ENCODE data around the gene TACC2.

The TACC2 gene

DNA sequence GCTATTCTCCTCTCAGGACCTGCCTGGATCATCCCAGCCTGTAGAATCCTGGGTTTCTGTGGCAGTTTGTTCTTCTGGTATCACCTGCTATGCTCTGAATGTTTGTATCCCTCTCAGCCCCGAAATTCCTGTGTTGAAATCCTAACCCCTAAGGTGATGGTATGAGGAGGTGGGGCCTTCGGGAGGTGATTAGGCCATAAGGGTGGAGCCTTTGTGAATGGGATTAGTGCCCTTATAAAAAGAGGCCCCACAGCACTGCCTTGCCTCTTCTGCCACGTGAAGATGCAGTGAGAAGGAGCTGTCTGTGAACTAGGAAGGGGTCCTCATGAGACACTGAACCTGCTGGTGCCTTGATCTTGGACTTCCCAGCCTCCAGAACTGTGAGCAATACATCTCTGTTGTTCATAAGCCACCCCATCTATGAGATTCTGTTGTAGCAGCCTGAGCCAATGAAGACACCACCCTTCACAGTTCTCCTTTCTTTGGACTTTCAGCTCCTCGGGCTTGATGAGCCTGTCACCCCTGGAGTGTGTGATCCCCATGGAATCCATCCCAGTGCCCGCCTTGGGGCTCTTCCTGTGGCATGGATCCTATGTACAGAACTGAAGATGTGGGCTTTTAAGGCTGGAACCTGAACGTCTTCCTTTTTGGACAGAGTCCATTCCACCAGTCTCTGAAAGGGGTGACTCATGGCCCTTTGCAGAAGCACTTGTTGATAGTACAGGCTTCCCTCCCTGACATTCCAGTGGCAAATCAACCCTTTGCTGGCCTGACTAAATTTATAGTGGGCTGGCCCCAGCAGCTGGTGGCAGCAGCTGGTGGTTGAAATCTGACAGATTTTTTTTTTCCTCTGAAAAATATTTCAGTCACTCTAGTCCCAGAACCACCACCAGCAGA lies 138.0 kb downstream of the TACC2 start:
- no peak for DNase-seq

DNA sequence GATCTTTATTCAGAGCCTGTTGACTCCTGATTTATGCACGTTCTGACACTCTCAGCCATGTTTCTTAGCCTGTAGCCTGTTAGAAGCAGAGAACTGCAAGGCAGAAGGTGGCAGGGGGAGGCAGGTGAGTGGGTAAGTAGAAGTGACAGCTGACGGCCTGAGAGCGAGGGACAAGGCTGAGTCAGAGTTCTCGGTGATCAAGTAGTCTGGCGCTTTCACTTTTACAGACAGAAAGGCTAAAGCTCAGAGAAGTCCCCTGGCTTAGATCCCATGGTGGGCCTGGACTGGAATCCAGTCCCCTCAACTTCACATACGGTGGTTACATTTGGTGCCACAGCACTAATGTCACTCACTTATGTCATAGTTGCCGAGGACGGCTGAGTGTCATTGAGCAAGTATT lies 139.0 kb downstream of the TACC2 start:
- DNase-seq = no peak

- DNase-seq = no peak
Observed at GRCh38 chr10:122128357-122128756, 139.4 kb downstream of the TACC2 start.

- DNase-seq = no peak
Observed at GRCh38 chr10:122130474-122131110, 141.6 kb downstream of the TACC2 start.

GRCh38 chr10:122132331-122132755 lies 143.4 kb downstream of the TACC2 start:
- DNase-seq = no peak

GRCh38 chr10:122132882-122133565 lies 144.1 kb downstream of the TACC2 start:
- DNase-seq = no peak

- no peak for DNase-seq
Observed at GRCh38 chr10:122135251-122136025, 146.5 kb downstream of the TACC2 start.

- DNase-seq = no peak
Observed at GRCh38 chr10:122138831-122139625, 150.1 kb downstream of the TACC2 start.

DNA sequence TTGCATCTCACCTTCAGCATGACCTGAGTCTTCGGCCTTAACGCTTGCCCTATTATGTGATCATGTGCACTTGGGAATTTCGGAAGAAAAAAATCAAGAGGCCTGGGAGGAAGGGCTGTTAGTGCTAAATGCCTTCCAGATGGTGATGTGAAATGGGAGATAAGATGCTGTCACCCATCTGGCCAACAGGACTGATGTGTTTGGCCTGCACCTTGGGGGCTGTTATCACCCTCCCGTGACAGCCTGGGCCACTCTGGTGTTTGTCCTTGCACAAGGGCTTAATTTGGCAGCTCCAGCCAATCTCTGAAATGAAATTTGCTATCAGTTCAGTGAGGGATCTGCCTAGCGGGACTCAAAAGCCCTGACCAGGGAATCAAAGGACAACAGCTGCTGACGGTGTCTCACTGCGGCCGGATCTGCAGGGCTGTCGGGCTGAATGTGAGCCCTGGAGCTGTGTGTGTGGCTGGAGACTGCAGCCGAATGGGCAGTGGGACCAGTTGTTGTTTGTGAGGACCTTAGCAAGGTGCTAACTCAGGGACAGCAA lies 150.7 kb downstream of the TACC2 start:
- no peak for DNase-seq

- no peak for DNase-seq
Observed at GRCh38 chr10:122140461-122140902, 151.5 kb downstream of the TACC2 start.

DNA sequence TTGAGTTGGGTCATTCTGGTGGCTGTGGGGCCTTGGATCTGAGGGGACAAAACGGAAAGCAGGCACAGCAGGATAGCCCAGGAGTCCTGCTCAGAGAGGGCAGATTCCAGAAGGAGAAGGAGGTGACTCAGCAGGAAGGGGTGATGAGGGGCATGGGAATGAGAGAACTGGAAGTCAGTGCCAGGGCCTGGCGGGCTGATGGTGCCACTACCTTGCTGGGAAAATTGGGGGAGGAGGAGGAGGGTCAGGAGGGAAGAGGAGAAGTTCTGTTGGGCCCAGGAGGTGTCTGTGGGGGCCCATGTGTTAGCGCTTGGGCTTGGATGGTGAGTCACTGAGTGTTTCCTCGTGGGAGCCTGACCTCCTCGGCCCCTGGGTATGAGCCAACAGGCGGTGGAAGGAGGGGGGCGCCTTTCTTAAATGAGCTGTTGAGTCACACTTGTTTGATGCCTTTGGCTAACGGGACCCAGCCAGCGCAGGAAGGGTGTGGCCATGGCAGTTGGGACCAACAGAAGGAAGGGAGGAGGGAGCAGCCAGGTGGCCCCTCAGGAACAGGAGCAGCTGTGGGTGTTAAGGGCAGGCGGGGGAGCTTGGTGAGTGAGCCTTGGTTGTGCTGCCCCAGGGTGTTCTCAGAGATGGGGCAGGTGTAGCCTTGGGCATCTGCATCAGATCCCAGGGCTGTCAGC lies 152.1 kb downstream of the TACC2 start:
- DNase-seq = no peak

GRCh38 chr10:122141821-122142640 lies 153.1 kb downstream of the TACC2 start:
- no peak for DNase-seq

- DNase-seq = peak; percentile 14
Observed at GRCh38 chr10:122142641-122143237, 153.8 kb downstream of the TACC2 start.

- DNase-seq = no peak
Observed at GRCh38 chr10:122143238-122143841, 154.4 kb downstream of the TACC2 start.

GRCh38 chr10:122144199-122144598 lies 155.2 kb downstream of the TACC2 start:
- DNase-seq = no peak

- DNase-seq = no peak
Observed at GRCh38 chr10:122145113-122145512, 156.2 kb downstream of the TACC2 start.

DNA sequence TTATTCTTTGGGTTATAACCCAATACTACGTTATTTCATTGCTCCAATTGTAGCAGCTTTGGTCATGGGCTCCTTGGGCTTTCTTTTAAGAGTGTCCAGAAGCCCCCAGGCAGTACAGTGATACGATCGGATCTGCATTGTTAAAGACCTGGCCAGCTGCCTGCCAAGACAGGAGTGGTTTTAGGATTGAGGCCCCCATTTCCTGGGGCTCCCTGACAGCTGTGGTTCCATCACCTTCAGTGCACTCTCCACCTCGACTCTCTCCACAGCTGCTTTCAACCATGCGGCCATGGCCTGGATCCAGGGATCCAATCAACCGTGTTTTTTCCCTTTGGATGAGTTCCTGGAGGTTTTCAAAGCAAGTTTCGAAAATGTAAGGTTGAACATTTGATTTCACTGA lies 158.7 kb downstream of the TACC2 start:
- DNase-seq = no peak

GRCh38 chr10:122148876-122149560 lies 160.1 kb downstream of the TACC2 start:
- DNase-seq = no peak

Measured in stimulated activated CD4-positive, alpha-beta T cell treated with anti-CD3 and anti-CD28 coated beads, Interleukin-1b, Interleukin-23, amount 100 ng/mL, for 48 hours (primary cell).